Body of pancreas (tissue), 4 donors: ENCODE data around the gene EZH1. TPM values are rescaled to one million over a fixed set of nuclear protein-coding genes. Genes with fewer than 3 reads are reported as not detected.
A peak's percentile ranks its signal among the peaks of the same experiment; 100 is the strongest.
"Not testable (repeated sequence)": the region's sequence is repeated elsewhere in the genome, so short reads cannot be mapped to it uniquely, and the experiment has no call there.

Experiments used
- ATAC-seq: fragments of 150-250 bp; one replicate; pipeline ENCODE4 v1.9.1; 2016
- DNase-seq, 4 donors: peaks; one replicate each; pipeline ENCODE4 v3.0.0-alpha.2; 2019
- H3K27ac ChIP-seq, 4 donors: fragments of 200-600 bp; sonication (generic); 1 replicate in 3 of 4; 2 replicates in 1 of 4; pipeline versions ENCODE4 v1.5.1 to v1.6.1; 2016 to 2019; ENCODE audit warnings: mild to moderate bottlenecking in 1 of 4, mixed read lengths in 1 of 4, moderate library complexity in 1 of 4
- H3K27me3 ChIP-seq, 2 donors: fragments of 200-600 bp; sonication (generic); one replicate each; pipeline ENCODE4 v1.6.0; 2016; ENCODE audit warnings: mild to moderate bottlenecking in 1 of 2
- H3K36me3 ChIP-seq, 2 donors: fragments of 200-600 bp; sonication (generic); replicated peaks in 1 of 2; 2 replicates each; pipeline ENCODE4 v1.5.1; 2016; ENCODE audit warnings: low read depth in 2 of 2; ENCODE audit not compliant: insufficient read depth in 1 of 2
- H3K4me1 ChIP-seq: fragments of 200-600 bp; sonication (generic); one replicate; pipeline ENCODE4 v1.6.0; 2016
- H3K4me3 ChIP-seq, 2 donors: fragments of 200-600 bp; sonication (generic); 1 replicate in 1 of 2; 2 replicates in 1 of 2; pipeline ENCODE4 v1.5.1; 2016 to 2019
- H3K9me3 ChIP-seq, 3 donors: fragments of 200-600 bp; sonication (generic); 1 replicate in 2 of 3; 2 replicates in 1 of 3; pipeline ENCODE4 v1.5.1; 2016
- CTCF ChIP-seq, 7 experiments: fragments of 450-650 bp in 4 of 7; fragments of 200-600 bp in 3 of 7; sonication (generic) in 3 of 7; IDR thresholded peaks; one replicate each; pipeline ENCODE4 v1.5.1; 2016 to 2019; ENCODE audit warnings: antibody characterized with exemption in 7 of 7
- POLR2A ChIP-seq, 3 donors: fragments of 450-650 bp; IDR thresholded peaks; one replicate each; pipeline ENCODE4 v1.6.1; 2016; ENCODE audit warnings: antibody characterized with exemption in 3 of 3, mild to moderate bottlenecking in 2 of 3
- WGBS, 2 donors: methylation state at CpG; one replicate each; pipeline ENCODE4 v1.1.5; 2017; 5-methylcytosine and 5-hydroxymethylcytosine counted together
- intact Hi-C: fragments of 100-400 bp; cut with DNase I; formaldehyde crosslinking; loops from one replicate; pipeline ENCODE4 v1.15.1; 2023
- total RNA-seq, 2 donors: library from RNA; depleted of rRNA; stranded (reverse); fragments of >200 nt; gene quantifications; one replicate each; pipeline ENCODE4 v1.1.0, GENCODE V29; 2016

The EZH1 gene
- total RNA-seq, 2 donors from 2014 or later: 19.1 to 28.5 TPM

GRCh38 chr17:42748908-42749798 lies 4.3 kb upstream of the EZH1 start:
- H3K4me3 ChIP-seq: no peak overlapping the region
- H3K27me3 ChIP-seq: no peaks in the 10 kb centered on the region
- no peak for DNase-seq
- H3K27ac ChIP-seq: no peak overlapping the region
- no peak for ATAC-seq
- H3K9me3 ChIP-seq: no peaks in the 10 kb centered on the region
- no peaks in the 10 kb centered on the region for H3K36me3 ChIP-seq
- TF ChIP-seq POLR2A (IDR thresholded peaks at IDR 0.05) (no peak), CTCF (IDR thresholded peaks at IDR 0.05) (no peak)
- WGBS, 2 donors: 66 to 69% methylated on average over 11 of the region's 11 CpGs
- intact Hi-C loops: no loop called here
- peaks cover 9% of the 10 kb centered on the region for H3K4me1 ChIP-seq

GRCh38 chr17:42748202-42748907 lies 3.5 kb upstream of the EZH1 start:
- Histone ChIP-seq H3K27me3 (no peaks in the 10 kb centered on the region), H3K36me3 (no peaks in the 10 kb centered on the region), H3K4me3 (no peak overlapping the region), H3K27ac (no peak overlapping the region), H3K4me1 (peaks cover 16% of the 10 kb centered on the region), H3K9me3 (no peaks in the 10 kb centered on the region)
- no peak for TF ChIP-seq CTCF (IDR thresholded peaks at IDR 0.05)
- TF ChIP-seq POLR2A (IDR thresholded peaks at IDR 0.05): no peak
- 40 to 46% methylated on average over 7 of the region's 7 CpGs for WGBS, 2 donors
- DNase-seq (no peak), ATAC-seq (no peak)
- intact Hi-C loops: no loop called here

- H3K9me3 ChIP-seq: no peaks in the 10 kb centered on the region
- ATAC-seq (peak; percentile 88), DNase-seq (peak; percentile 76 to 83 (median 82))
- 0 to 1% methylated on average over 18 to 30 of the region's 32 CpGs for WGBS, 2 donors
- TF ChIP-seq CTCF (IDR thresholded peaks at IDR 0.05) (no peak), POLR2A (IDR thresholded peaks at IDR 0.05) (no peak)
- no peaks in the 10 kb centered on the region for H3K36me3 ChIP-seq
- peak overlapping the region; percentile 80 to 94 (median 88) for H3K27ac ChIP-seq
- H3K4me3 ChIP-seq: peak overlapping the region; percentile 28 to 37
- H3K27me3 ChIP-seq: no peaks in the 10 kb centered on the region
- intact Hi-C loops: no loop called here
- peaks cover 28% of the 10 kb centered on the region for H3K4me1 ChIP-seq
Measured at GRCh38 chr17:42744283-42744805, 496 bp downstream of the EZH1 start.

- Histone ChIP-seq H3K27me3 (no peaks in the 10 kb centered on the region), H3K9me3 (no peaks in the 10 kb centered on the region), H3K36me3 (no peaks in the 10 kb centered on the region), H3K27ac (peak overlapping the region; percentile 80 to 94 (median 88)), H3K4me3 (peak overlapping the region; percentile 28 to 37), H3K4me1 (peaks cover 28% of the 10 kb centered on the region)
- no peak for DNase-seq
- intact Hi-C loops: no loop called here
- WGBS, 2 donors: 44 to 46% methylated on average over 10 of the region's 10 CpGs
- no peak for ATAC-seq
- TF ChIP-seq POLR2A (IDR thresholded peaks at IDR 0.05) (no peak), CTCF (IDR thresholded peaks at IDR 0.05) (no peak)
Measured at GRCh38 chr17:42743595-42744282, 1.1 kb downstream of the EZH1 start.

- H3K27me3 ChIP-seq, DNase-seq, H3K27ac ChIP-seq, H3K36me3 ChIP-seq, intact Hi-C loops, H3K9me3 ChIP-seq, H3K4me3 ChIP-seq, ATAC-seq: not testable (repeated sequence)
- WGBS, 2 donors: 95 to 96% methylated on average over 11 of the region's 11 CpGs
- peaks cover 28% of the 10 kb centered on the region for H3K4me1 ChIP-seq
Measured at GRCh38 chr17:42742916-42743315, 1.9 kb downstream of the EZH1 start.
